Cardiac muscle cell (in vitro differentiated cells and primary cell): ENCODE results near the gene MED12L. TPM values are rescaled to one million over a fixed set of nuclear protein-coding genes. Genes with fewer than 3 reads are reported as not detected.
"Not testable (repeated sequence)": the region's sequence is repeated elsewhere in the genome, so short reads cannot be mapped to it uniquely, and the experiment has no call there.

Source experiments
- DNase-seq, 2 donors: peaks; one replicate each; pipeline versions ENCODE4 v3.0.0 to v3.0.0-alpha.2; 2010 to 2017; ENCODE audit warnings: low read depth in 1 of 2, low spot score in 1 of 2
- H3K27ac ChIP-seq: fragments of 200-600 bp; sonication (generic); 2 replicates; pipeline ENCODE4 v1.5.1; 2016
- H3K27me3 ChIP-seq: fragments of 200-600 bp; sonication (generic); 2 replicates; pipeline ENCODE4 v1.6.0; 2016; ENCODE audit warnings: control low read depth
- H3K36me3 ChIP-seq: fragments of 200-600 bp; sonication (generic); 2 replicates; pipeline ENCODE4 v1.5.1; 2016; ENCODE audit warnings: control low read depth
- H3K4me1 ChIP-seq: fragments of 200-600 bp; sonication (generic); 2 replicates; pipeline ENCODE4 v1.8.1; 2017; ENCODE audit warnings: low read depth, mild to moderate bottlenecking, mixed run types
- H3K4me3 ChIP-seq: fragments of 200-600 bp; sonication (generic); 2 replicates; pipeline ENCODE4 v1.5.1; 2016; ENCODE audit warnings: mild to moderate bottlenecking
- H3K9me3 ChIP-seq: fragments of 200-600 bp; sonication (generic); 2 replicates; pipeline ENCODE4 v1.5.1; 2017; ENCODE audit warnings: low read depth, mild to moderate bottlenecking, control low read depth
- CTCF ChIP-seq: IDR thresholded peaks from 2 replicates; pipeline ENCODE4 v1.5.1; 2012; ENCODE audit warnings: low read depth, mild to moderate bottlenecking, low read length
- polyA plus RNA-seq: library from polyadenylated mRNA; unstranded; fragments of >200 nt; fragmentation: Nextera tagmentation; extraction: Ambion mirVana; gene quantifications from 2 replicates; pipeline ENCODE4 v1.2.1, GENCODE V29; 2016
- total RNA-seq: library from RNA; depleted of rRNA; stranded (reverse); fragments of >200 nt; gene quantifications from 2 replicates; pipeline ENCODE4 v1.2.3, GENCODE V29; 2016

Gene MED12L
- total and polyA plus RNA-seq, 2 experiments from 2014 or later = 1.9 to 6.9 TPM

- no peaks in the 10 kb centered on the region for H3K9me3 ChIP-seq
Observed at GRCh38 chr3:151232991-151233390, 147.5 kb downstream of the MED12L start.

GRCh38 chr3:151234825-151235224 is 149.4 kb downstream of the MED12L start:
- Histone ChIP-seq H3K4me1 (no peaks in the 10 kb centered on the region), H3K9me3 (no peaks in the 10 kb centered on the region), H3K27me3 (no peaks in the 10 kb centered on the region), H3K27ac (no peak overlapping the region), H3K36me3 (no peaks in the 10 kb centered on the region), H3K4me3 (no peak overlapping the region)
- no peak for DNase-seq
- TF ChIP-seq CTCF = no peak

More at GRCh38 chr3:151232991-151233390, 147.5 kb downstream of the MED12L start:
- Histone ChIP-seq H3K27me3 (no peaks in the 10 kb centered on the region), H3K36me3 (no peaks in the 10 kb centered on the region), H3K27ac (no peak overlapping the region), H3K4me1 (no peaks in the 10 kb centered on the region), H3K4me3 (no peak overlapping the region)
- no peak for TF ChIP-seq CTCF
- no peak for DNase-seq

- Histone ChIP-seq H3K4me1 (no peaks in the 10 kb centered on the region), H3K27ac (no peak overlapping the region), H3K36me3 (no peaks in the 10 kb centered on the region), H3K27me3 (no peaks in the 10 kb centered on the region), H3K4me3 (no peak overlapping the region), H3K9me3 (no peaks in the 10 kb centered on the region)
- peak in 1 of 2 donors; percentile 7 for DNase-seq
- no peak for TF ChIP-seq CTCF
Observed at GRCh38 chr3:151236316-151236715, 150.9 kb downstream of the MED12L start.

- Histone ChIP-seq H3K9me3 (no peaks in the 10 kb centered on the region), H3K36me3 (no peaks in the 10 kb centered on the region), H3K27ac (no peak overlapping the region), H3K4me3 (no peak overlapping the region), H3K27me3 (no peaks in the 10 kb centered on the region), H3K4me1 (no peaks in the 10 kb centered on the region)
- no peak for TF ChIP-seq CTCF
- DNase-seq = no peak
Observed at GRCh38 chr3:151236736-151237135, 151.3 kb downstream of the MED12L start.

GRCh38 chr3:151242006-151242405 is 156.5 kb downstream of the MED12L start:
- not testable (repeated sequence) for H3K27me3 ChIP-seq, H3K4me1 ChIP-seq, DNase-seq, H3K36me3 ChIP-seq, H3K4me3 ChIP-seq, H3K27ac ChIP-seq, H3K9me3 ChIP-seq

- no peaks in the 10 kb centered on the region for H3K27me3 ChIP-seq
- H3K4me1 ChIP-seq = peaks cover 20% of the 10 kb centered on the region
- H3K36me3 ChIP-seq = no peaks in the 10 kb centered on the region
- TF ChIP-seq CTCF = no peak
- no peaks in the 10 kb centered on the region for H3K9me3 ChIP-seq
- H3K4me3 ChIP-seq = no peak overlapping the region
- H3K27ac ChIP-seq = peak overlapping the region; percentile 21
- peak in 1 of 2 donors; percentile 16 for DNase-seq
Observed at GRCh38 chr3:151248772-151249337, 163.4 kb downstream of the MED12L start.
